ENCODE data around the gene UCK2.

DNA sequence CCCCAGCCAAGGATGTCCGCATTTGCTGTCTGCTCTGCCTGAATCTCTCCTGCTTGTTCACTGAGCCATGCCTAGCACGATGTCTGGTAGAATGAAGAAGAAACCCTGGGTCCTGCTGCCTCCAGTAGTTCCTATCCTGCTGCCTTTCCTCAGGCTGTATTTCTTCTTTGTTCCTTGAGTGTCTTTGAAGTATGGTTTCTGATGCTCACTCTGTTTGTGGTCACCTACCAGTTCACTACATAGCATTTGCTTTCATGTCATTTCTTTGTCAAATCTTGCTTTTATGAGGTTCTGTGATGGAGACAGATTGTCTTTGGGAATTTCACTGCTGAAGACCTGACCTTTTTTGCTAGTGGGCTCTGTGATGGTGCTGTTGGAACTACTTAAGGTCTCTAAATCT lies 5.9 kb downstream of the UCK2 start:
- TF ChIP-seq POLR2A (IDR thresholded peaks at IDR 0.05) (no peak), CTCF (IDR thresholded peaks at IDR 0.05) (no peak), POLR2AphosphoS5 (IDR thresholded peaks at IDR 0.05; ENCODE audit: insufficient read depth in 1 of 2, low read depth in 1 of 2) (no peak)
